ENCODE results near the gene TRHDE. TPM values are rescaled to one million over a fixed set of nuclear protein-coding genes. Genes with fewer than 3 reads are reported as not detected.
A peak's percentile ranks its signal among the peaks of the same experiment; 100 is the strongest.

The TRHDE gene
- total and polyA plus RNA-seq, 2 of the 13 experiments (the other 11 are each of a cell fraction or from before 2014, with no cell fraction given): not detected

DNA sequence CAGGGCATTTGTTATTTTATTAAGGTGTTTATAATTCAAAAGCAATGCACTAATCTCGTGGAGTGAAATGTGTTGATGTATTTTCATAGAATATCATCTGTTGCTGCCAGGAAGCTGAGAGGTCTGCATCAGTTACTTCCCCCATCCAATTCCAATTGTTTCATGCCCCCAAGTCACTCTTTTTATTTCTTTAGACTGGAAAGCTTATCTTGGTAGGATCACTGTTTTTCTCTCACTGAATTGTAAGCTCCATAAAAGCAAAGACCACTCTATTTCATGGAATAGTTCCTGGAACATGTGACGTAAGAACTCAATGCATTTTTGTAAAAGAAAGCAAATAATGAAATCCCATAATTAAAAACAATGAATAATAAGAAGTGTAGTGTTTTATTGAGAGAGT is 420.2 kb downstream of the TRHDE start:
- ChIA-PET CTCF (ENCODE audit: low intra/inter-chr PET ratio, low total read pairs) (no interaction called here), POLR2A (no interaction called here)
- H3K36me3 ChIP-seq (replicated peaks in 1 of 2; ENCODE audit: control insufficient read depth in 1 of 2, insufficient read depth in 2 of 2, low read length in 2 of 2): no peaks in the 10 kb centered on the region
- intact Hi-C loops (cut with micrococcal nuclease; ENCODE audit: unreplicated experiment) (no loop called here), in situ Hi-C loops (cut with HindIII; ENCODE audit: extremely low pct_ligation_motif_present, low pct_unique_long_range_greater_than_20kb) (no loop called here)
- no peak overlapping the region for H3K4me3 ChIP-seq (replicated peaks in 1 of 3; ENCODE audit: insufficient read depth in 1 of 3, low read depth in 2 of 3, low read length in 3 of 3)
- no peaks in the 10 kb centered on the region; a peak in 1 of 5 replicates for H3K27me3 ChIP-seq (ENCODE audit: control insufficient read depth in 1 of 2, insufficient read depth in 2 of 2, low read length in 2 of 2)
- no peak for DNase-seq (ENCODE audit: low spot score)
- H3K79me2 ChIP-seq (ENCODE audit: insufficient read depth, low read length): no peaks in the 10 kb centered on the region
- no peak overlapping the region for H3K4me2 ChIP-seq (ENCODE audit: low read depth, low read length)
- TF ChIP-seq CREB1 (IDR thresholded peaks at IDR 0.05): 0 out of 2 replicates have a peak, but pooled peaks have one; percentile 7
- TF ChIP-seq CREB1 (CRISPR knock-in tag; IDR thresholded peaks at IDR 0.05): no peak
- no peak for TF ChIP-seq ZKSCAN8 (CRISPR knock-in tag; IDR thresholded peaks at IDR 0.05; ENCODE audit: borderline replicate concordance)
- no peak for ATAC-seq
- BruUV-seq (replicated peaks): no TSS peak
- peaks cover 41% of the 10 kb centered on the region for H3K9me3 ChIP-seq (ENCODE audit: low read length)
- 1% methylated on average over 2 of the region's 2 CpGs for WGBS (ENCODE audit: low lambda C conversion rate)
- FAIRE-seq: no peak
- no peak overlapping the region for H2AFZ ChIP-seq (ENCODE audit: low read length)
- no peak overlapping the region for H3K9ac ChIP-seq (ENCODE audit: insufficient read depth, low read depth, low read length)
- no peaks in the 10 kb centered on the region for H4K20me1 ChIP-seq (ENCODE audit: insufficient read depth, low read length)
- H3K4me1 ChIP-seq (ENCODE audit: insufficient read depth, low read length): no peaks in the 10 kb centered on the region
- no peak overlapping the region for H3K27ac ChIP-seq (ENCODE audit: extremely low read length, insufficient read depth, low read length)

DNA sequence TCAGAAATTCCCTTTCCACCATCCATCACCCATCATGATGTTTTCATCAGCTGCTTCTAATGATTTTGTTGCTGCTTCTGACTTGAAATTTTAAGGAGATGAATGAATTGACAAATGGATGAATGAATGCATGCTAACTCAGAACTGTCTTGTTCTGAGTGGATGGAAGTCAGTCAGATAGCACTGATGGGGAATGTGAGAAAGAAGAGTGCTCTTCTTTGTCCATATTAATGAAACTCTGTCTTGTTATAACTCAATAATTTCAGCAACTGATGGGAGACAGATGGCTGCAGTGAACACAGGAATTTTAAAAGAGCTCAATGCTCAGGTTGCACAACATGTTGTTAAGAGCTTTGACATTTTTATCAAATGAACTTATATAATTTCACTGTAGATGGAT is 422.0 kb downstream of the TRHDE start:
- H3K27me3 ChIP-seq (ENCODE audit: control insufficient read depth in 1 of 2, insufficient read depth in 2 of 2, low read length in 2 of 2): no peaks in the 10 kb centered on the region; a peak in 1 of 5 replicates
- FAIRE-seq (no peak), DNase-seq (ENCODE audit: low spot score) (no peak), ATAC-seq (no peak)
- H3K27ac ChIP-seq (ENCODE audit: extremely low read length, insufficient read depth, low read length): no peak overlapping the region
- CTCF ChIA-PET (ENCODE audit: low intra/inter-chr PET ratio, low total read pairs): no interaction called here
- no peaks in the 10 kb centered on the region for H4K20me1 ChIP-seq (ENCODE audit: insufficient read depth, low read length)
- POLR2A ChIA-PET: no interaction called here
- TF ChIP-seq NR1H2 (CRISPR knock-in tag; IDR thresholded peaks at IDR 0.05; ENCODE audit: borderline replicate concordance, low read depth) (no peak), CC2D1A (CRISPR knock-in tag; IDR thresholded peaks at IDR 0.05) (no peak), REL (CRISPR knock-in tag; conservative IDR thresholded peaks at IDR 0.05) (no peak), ZNF256 (CRISPR knock-in tag; conservative IDR thresholded peaks at IDR 0.05) (no peak), POLR2A (IDR thresholded peaks at IDR 0.05; ENCODE audit: insufficient read depth in 1 of 2, low read depth in 2 of 2, low read length in 2 of 2) (no peak), ZNF737 (CRISPR knock-in tag; IDR thresholded peaks at IDR 0.05; ENCODE audit: borderline replicate concordance) (no peak), PHB2 (IDR thresholded peaks at IDR 0.05; ENCODE audit: partially characterized antibody) (no peak)
- TF ChIP-seq, protein P1, sequence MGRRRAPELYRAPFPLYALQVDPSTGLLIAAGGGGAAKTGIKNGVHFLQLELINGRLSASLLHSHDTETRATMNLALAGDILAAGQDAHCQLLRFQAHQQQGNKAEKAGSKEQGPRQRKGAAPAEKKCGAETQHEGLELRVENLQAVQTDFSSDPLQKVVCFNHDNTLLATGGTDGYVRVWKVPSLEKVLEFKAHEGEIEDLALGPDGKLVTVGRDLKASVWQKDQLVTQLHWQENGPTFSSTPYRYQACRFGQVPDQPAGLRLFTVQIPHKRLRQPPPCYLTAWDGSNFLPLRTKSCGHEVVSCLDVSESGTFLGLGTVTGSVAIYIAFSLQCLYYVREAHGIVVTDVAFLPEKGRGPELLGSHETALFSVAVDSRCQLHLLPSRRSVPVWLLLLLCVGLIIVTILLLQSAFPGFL (CRISPR knock-in tag; IDR thresholded peaks at IDR 0.05): no peak
- H2AFZ ChIP-seq (ENCODE audit: low read length): no peak overlapping the region
- in situ Hi-C loops (cut with HindIII; ENCODE audit: extremely low pct_ligation_motif_present, low pct_unique_long_range_greater_than_20kb) (no loop called here), intact Hi-C loops (cut with micrococcal nuclease; ENCODE audit: unreplicated experiment) (no loop called here)
- H3K36me3 ChIP-seq (replicated peaks in 1 of 2; ENCODE audit: control insufficient read depth in 1 of 2, insufficient read depth in 2 of 2, low read length in 2 of 2): no peaks in the 10 kb centered on the region
- H3K4me3 ChIP-seq (replicated peaks in 1 of 3; ENCODE audit: insufficient read depth in 1 of 3, low read depth in 2 of 3, low read length in 3 of 3): no peak overlapping the region
- peaks cover 49% of the 10 kb centered on the region for H3K9me3 ChIP-seq (ENCODE audit: low read length)
- H3K4me1 ChIP-seq (ENCODE audit: insufficient read depth, low read length): no peaks in the 10 kb centered on the region
- BruUV-seq (replicated peaks): no TSS peak
- no peak overlapping the region for H3K9ac ChIP-seq (ENCODE audit: insufficient read depth, low read depth, low read length)
- H3K4me2 ChIP-seq (ENCODE audit: low read depth, low read length): no peak overlapping the region
- no peaks in the 10 kb centered on the region for H3K79me2 ChIP-seq (ENCODE audit: insufficient read depth, low read length)
